GM12892 (cell line): ENCODE measurements around the gene CIBAR2.

Experiments
- DNase-seq: peaks from one replicate; pipeline ENCODE4 v3.0.0; 2011; ENCODE audit not compliant: insufficient read length
- FAIRE-seq: peaks from 2 replicates; lab custom pipeline; 2011; peaks lifted over from hg19 to GRCh38; lab: Jason Lieb, UNC
- POLR2A ChIP-seq: IDR thresholded peaks from 2 replicates; pipeline ENCODE4 v1.6.1; 2011; ENCODE audit warnings: low read depth, low read length, control low read depth
- POLR2AphosphoS5 ChIP-seq: IDR thresholded peaks from 2 replicates; pipeline ENCODE4 v1.6.1; 2011; ENCODE audit warnings: low read depth, low read length, control low read depth
- TAF1 ChIP-seq: IDR thresholded peaks from 2 replicates; pipeline ENCODE4 v1.6.1; 2011; ENCODE audit warnings: low read depth, mild to moderate bottlenecking, control low read depth, low read length, borderline replicate concordance

CIBAR2 gene

DNA sequence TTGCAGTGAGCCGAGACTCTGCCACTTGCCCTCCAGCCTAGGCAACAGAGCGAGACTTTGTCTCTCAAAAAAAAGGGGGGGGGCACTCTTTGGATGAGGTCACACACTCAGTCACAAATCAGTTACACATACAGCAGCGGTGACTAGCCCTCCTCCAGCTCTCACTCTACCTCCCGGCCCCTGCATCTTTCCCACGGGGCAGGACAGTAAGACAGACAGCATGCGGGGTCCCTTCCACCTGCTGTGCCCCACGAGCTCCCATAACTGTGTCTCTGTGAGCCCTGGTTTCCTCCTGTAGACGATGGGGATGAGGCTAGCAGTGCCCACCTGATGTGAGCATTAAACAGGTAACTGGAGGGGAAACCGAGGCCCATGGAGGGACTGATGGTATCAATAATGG lies 5.2 kb downstream of the CIBAR2 start:
- TF ChIP-seq TAF1 (no peak), POLR2AphosphoS5 (no peak)
- FAIRE-seq = no peak
- no peak for DNase-seq

DNA sequence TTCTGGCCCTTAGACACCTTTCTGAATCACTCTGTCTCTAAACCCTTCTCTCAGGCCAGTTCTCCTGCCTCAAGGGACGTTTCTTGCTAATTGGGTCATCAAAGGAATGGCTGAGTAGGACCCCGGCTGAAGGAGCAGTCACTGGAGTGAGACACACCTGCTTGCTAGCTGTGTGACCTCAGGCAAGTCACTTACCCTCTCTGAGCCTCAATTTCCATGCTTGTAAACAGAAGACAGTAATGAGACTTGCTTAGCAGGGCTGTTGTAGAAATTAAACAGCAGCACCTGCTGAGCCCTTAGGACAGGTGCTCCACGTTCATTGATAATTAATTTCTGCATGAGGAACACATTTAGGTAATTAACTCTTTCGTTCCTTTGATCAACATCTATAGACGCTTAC lies 6.8 kb downstream of the CIBAR2 start:
- no peak for DNase-seq
- TF ChIP-seq TAF1 (no peak), POLR2AphosphoS5 (no peak), POLR2A (no peak)
- FAIRE-seq = peak; percentile 27

DNA sequence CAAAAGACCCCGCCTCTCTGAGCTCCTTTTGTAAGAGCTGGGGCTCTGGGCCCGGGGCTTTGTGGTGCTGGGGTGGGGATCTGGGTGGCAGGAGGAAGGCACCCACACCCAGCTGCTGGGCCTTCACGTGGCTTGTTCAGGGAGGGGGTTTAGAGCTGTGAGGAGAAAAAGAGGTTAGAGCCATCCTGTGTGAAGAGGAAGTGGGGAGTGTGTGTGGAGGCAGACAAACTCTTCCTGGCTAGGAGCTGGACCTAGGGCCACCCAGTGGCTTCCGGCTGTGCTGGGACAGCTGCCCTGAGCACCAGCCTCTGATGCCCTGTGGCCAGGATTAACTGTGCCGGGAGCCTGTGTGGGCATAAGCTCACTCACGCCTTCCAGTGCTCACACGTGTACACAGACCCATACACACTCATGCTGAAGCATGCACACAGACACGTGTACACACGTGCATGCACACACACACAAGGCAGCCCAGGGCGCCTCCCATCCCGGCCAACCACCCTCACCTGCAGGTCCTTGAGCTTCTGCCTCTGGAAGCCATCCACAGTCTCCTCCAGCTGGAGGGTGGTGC lies 7.4 kb downstream of the CIBAR2 start:
- DNase-seq (no peak), FAIRE-seq (no peak)
- TF ChIP-seq TAF1 = no peak
- no peak for TF ChIP-seq POLR2AphosphoS5
- TF ChIP-seq POLR2A = no peak

DNA sequence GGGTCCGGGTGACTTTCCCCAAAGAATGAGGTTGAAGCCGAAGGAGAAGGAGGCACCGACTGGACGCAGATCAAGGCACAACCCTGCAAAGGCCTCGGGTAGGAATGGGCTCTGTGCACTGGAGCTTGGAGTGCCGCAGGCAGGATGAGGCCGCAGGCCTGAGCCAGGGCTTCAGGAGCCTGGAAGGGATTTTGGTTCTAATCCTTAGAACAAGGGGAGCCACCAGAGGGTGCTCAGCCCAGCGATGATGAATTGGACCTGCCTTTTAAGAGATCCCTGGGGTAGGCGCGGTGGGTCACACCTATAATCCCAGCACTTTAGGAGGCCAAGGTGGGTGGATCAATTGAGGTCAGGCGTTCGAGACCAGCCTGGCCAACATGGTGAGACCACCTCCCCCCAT lies 8.1 kb downstream of the CIBAR2 start:
- no peak for FAIRE-seq
- DNase-seq = no peak
- TF ChIP-seq POLR2A (no peak), TAF1 (no peak), POLR2AphosphoS5 (no peak)

DNA sequence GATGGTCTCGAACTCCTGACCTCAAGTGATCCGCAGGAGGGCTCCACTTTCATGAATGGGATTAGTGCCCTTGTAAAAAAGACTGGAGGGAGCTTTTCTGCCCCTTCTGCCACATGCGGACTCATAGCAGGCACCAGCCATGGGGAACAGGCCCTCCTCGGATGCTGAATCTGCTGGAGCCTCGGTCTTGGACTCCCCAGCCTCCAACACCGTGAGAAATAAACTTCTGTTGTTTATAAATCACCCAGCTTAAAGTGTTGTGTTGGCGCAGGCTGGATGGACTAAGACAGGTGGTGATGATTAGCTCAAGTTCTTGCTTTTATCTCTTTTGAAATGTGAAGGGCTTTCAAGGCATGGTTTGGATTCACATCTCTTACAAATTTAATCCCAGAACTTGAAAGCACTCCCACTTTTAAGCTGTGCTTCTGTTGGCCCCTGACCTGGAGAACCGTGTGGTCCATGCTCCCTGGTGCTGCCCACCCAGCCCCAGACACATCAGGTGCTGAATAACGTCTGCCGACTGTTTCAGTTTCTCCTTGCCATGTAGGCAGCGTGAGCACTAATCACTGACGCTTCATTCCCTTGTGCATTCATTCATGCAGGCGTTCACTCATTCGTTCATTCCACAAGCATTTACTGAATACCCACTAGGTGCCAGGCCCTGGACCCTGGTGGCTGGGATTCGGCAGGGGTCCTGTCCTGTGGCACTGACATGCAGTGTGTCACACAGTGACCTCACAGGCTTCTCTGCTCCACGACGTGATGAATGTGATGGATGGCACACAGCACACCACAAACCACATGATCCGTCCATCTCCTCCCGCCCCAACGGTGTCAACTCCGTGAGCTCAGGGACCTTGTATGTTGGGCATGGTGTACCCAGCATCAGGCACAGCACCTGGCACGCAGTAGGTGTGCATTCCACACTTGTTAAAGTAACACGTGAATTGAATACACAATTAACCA lies 8.9 kb downstream of the CIBAR2 start:
- DNase-seq (no peak), FAIRE-seq (peak; percentile 81)
- TF ChIP-seq TAF1 = no peak
- no peak for TF ChIP-seq POLR2A
- no peak for TF ChIP-seq POLR2AphosphoS5

DNA sequence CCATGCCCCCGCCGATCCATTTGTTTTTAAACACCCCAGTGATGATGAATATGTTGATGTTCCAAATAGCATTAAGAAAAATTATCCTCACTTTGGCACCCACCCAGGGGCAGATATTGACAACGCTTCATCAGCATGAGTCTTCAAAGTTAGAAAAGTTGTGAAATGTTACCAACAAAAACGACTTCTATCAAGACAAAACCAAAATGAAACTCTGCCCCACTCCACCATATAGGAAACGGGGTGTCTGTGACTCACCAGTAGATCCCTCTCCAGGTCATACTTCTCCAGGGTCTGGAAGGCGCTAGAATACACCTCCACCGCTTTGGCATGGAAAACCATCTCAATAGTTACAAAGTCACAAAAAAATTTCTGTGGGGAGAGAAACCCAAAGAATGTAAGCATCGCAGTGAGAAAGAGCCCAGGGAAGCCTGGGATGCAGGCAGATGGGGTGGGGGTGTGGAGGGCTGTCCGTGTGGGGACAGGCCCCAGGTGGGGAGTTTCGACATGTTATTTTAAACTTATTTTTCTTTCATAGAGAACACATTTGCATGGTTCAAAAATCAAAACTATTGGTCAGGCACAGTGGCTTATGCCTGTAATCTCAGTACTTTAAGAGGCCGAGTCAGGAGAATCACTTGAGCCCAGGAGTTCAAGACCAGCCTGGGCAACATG lies 10.2 kb downstream of the CIBAR2 start:
- DNase-seq = no peak
- TF ChIP-seq POLR2A (no peak), POLR2AphosphoS5 (no peak), TAF1 (no peak)
- FAIRE-seq = no peak

DNA sequence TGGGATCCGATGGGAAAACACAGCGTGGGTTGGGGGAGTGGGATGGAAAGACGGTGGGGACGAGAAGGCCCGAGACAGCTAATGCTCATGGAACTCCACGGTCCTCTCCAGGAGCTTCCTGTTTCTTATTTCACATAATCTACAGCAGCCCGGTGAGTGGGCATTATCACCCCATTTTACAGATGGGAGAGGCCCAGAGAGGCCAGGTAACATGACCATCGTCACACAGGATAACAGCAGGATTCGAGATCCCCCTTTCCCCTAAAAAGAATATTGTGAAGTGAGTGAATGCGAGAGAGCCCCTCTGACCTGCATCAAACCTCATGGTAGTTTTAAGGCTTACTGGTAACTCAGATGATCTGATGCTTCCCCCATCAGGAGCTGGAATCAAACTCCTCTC lies 12.0 kb downstream of the CIBAR2 start:
- no peak for FAIRE-seq
- TF ChIP-seq TAF1 (no peak), POLR2AphosphoS5 (no peak), POLR2A (no peak)
- DNase-seq = no peak

DNA sequence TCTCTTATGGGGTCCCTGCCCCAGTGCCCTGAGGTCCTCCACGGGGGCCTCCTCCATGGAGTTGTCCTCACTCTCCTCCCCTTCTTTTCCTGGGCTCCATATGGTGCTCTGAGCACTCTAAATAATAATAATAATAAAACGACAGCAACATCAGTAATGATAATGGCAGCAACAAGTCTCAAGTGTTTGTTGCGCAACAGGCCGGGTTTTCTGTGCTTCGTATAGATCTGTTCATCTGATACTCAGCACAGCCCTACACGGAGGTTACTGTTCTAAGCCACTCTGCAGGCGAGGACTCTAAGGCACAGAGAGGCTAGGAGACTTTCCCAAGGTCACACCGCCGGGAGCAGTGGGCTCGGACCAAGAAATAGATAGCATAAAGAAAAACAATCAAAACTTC lies 13.7 kb downstream of the CIBAR2 start:
- FAIRE-seq (no peak), DNase-seq (no peak)
- TF ChIP-seq TAF1 (no peak), POLR2AphosphoS5 (no peak), POLR2A (no peak)

DNA sequence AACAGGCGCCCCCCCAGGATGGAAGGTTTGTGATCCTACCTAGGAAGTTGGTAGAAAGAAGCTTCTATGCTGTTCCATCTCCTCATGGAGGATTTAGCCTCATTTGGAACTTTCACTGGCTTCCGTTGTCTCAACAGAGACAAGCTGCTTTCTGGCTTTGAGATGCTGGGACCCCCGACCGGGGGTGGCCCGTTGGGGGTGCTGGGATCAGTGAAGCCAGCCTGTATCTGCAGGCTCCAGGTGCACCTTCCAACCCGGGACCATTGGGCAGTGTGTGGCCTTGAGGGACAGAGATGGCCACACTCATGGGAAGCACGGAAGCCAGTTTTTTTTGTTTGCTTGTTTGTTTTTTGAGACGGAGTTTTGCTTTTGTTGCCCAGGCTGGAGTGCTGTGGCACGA lies 15.4 kb downstream of the CIBAR2 start:
- no peak for TF ChIP-seq POLR2AphosphoS5
- no peak for TF ChIP-seq POLR2A
- no peak for TF ChIP-seq TAF1
- no peak for FAIRE-seq
- no peak for DNase-seq

DNA sequence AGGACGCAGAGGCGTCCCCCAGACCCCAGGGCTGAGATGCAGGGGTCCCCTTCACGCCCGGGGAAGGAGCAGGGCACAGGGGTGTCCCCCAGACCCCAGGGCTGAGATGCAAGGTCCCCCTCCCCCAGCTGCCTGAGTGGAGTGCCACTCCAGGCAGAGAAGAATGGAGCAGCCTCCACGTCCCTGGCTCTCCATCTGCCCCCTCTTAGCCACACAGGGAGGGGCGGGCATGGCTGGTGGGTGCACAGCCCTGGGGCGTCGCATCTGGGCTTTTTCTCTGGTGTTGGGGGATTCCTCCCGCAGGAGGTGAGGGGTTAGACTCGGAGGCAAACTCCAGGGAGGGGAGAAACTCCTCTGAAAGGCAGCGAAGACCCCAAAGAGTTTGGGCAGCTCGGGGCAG lies 17.5 kb downstream of the CIBAR2 start:
- no peak for DNase-seq
- FAIRE-seq = no peak
- TF ChIP-seq TAF1 (no peak), POLR2AphosphoS5 (no peak), POLR2A (no peak)

DNA sequence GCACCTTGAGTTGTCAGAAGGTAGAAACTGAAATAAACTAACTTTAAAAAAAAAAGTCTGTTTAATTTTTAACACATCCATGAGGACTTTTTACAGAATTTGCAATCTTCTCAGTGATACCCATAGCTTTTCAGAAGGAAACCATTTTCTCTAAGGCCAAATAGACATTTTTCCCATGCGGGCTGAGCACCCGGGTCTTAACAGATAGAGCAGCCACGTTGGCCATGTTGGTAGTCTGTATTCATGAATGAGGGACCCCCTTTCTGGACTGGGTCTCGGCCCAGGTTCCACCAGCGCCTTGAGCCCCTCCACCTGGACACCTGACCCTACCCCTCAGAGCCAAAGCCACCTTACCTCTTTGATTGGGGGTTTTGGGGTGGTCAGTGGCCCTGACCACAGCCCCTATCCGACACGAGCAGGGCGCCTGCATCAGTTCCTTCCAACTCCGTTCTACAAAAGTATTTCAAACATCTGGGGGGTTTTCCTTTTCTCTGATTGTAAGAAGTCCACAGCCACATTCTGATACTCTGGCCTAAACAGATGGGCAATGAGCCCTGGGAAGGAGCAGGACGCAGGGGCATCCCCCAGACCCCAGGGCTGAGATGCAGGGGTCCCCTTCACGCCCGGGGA lies 18.0 kb downstream of the CIBAR2 start:
- no peak for FAIRE-seq

More for the DNA sequence above, 18.0 kb downstream of the CIBAR2 start:
- no peak for DNase-seq
- no peak for TF ChIP-seq TAF1
- TF ChIP-seq POLR2A = no peak
- TF ChIP-seq POLR2AphosphoS5 = no peak
